Occipital lobe (tissue), 2 donors: ENCODE measurements around the gene GLYR1. TPM values are rescaled to one million over a fixed set of nuclear protein-coding genes. Genes with fewer than 3 reads are reported as not detected.
"Not testable (repeated sequence)": the region's sequence is repeated elsewhere in the genome, so short reads cannot be mapped to it uniquely, and the experiment has no call there.

ENCODE experiments used
- DNase-seq: peaks from one replicate; lab custom pipeline; 2025; lab: John Stamatoyannopoulos, UW
- total RNA-seq: library from RNA; depleted of rRNA; stranded (reverse); fragments of >200 nt; gene quantifications from one replicate; pipeline ENCODE4 v1.2.3, GENCODE V29; 2014

GLYR1 gene
- total RNA-seq, 1 donor from 2014 or later: 70.2 TPM

- no peak for DNase-seq
Observed at GRCh38 chr16:4790261-4790660, 56.8 kb downstream of the GLYR1 start.

GRCh38 chr16:4788910-4789309 lies 58.2 kb downstream of the GLYR1 start:
- DNase-seq: no peak

- DNase-seq: no peak
Observed at GRCh38 chr16:4788489-4788889, 58.6 kb downstream of the GLYR1 start.

GRCh38 chr16:4787627-4788482 lies 59.2 kb downstream of the GLYR1 start, which contains the start of gene SEPTIN12:
TSS of gene SEPTIN12 (minus strand) at chr16:4788345. CDS start at chr16:4787645, 700 bp downstream.
- DNase-seq: no peak

GRCh38 chr16:4787068-4787467 lies 60.0 kb downstream of the GLYR1 start:
- no peak for DNase-seq

GRCh38 chr16:4785758-4786433 lies 61.2 kb downstream of the GLYR1 start:
- DNase-seq: no peak

GRCh38 chr16:4784444-4784987 lies 62.6 kb downstream of the GLYR1 start:
- not testable (repeated sequence) for DNase-seq

GRCh38 chr16:4783951-4784336 lies 63.1 kb downstream of the GLYR1 start:
- DNase-seq: no peak

GRCh38 chr16:4783251-4783950 lies 63.7 kb downstream of the GLYR1 start:
- DNase-seq: no peak

GRCh38 chr16:4780235-4780634 lies 66.9 kb downstream of the GLYR1 start:
- no peak for DNase-seq

- DNase-seq: no peak
Observed at GRCh38 chr16:4778050-4778392, 69.1 kb downstream of the GLYR1 start.

- no peak for DNase-seq
Observed at GRCh38 chr16:4777339-4778049, 69.6 kb downstream of the GLYR1 start.

GRCh38 chr16:4776141-4776705 lies 70.9 kb downstream of the GLYR1 start:
- DNase-seq: no peak

GRCh38 chr16:4775005-4775404 lies 72.1 kb downstream of the GLYR1 start:
- no peak for DNase-seq

GRCh38 chr16:4772351-4772750 lies 74.7 kb downstream of the GLYR1 start:
- no peak for DNase-seq

- no peak for DNase-seq
Observed at GRCh38 chr16:4771646-4772045, 75.4 kb downstream of the GLYR1 start.

GRCh38 chr16:4769306-4769638 lies 77.8 kb downstream of the GLYR1 start:
- DNase-seq: no peak

GRCh38 chr16:4768549-4769305 lies 78.4 kb downstream of the GLYR1 start:
- DNase-seq: peak; percentile 94

- no peak for DNase-seq
Observed at GRCh38 chr16:4767872-4768548, 79.1 kb downstream of the GLYR1 start.
